IPS-20b (cell line): Measurements from ENCODE around the gene ZNF708.
A peak's percentile ranks its signal among the peaks of the same experiment; 100 is the strongest.
"Not testable (repeated sequence)": the region's sequence is repeated elsewhere in the genome, so short reads cannot be mapped to it uniquely, and the experiment has no call there.

Experiments
- H3K27ac ChIP-seq: one replicate; pipeline ENCODE4 v1.5.1; 2013; ENCODE audit warnings: low read length
- H3K27me3 ChIP-seq: 2 replicates; pipeline ENCODE4 v1.6.1; 2013; ENCODE audit warnings: mild to moderate bottlenecking, low read length, inconsistent platforms; ENCODE audit not compliant: insufficient read depth
- H3K36me3 ChIP-seq: 2 replicates; pipeline ENCODE4 v1.6.1; 2013; ENCODE audit warnings: low read depth, mild to moderate bottlenecking, inconsistent platforms, low read length, moderate library complexity; ENCODE audit not compliant: insufficient read depth
- H3K4me1 ChIP-seq: 2 replicates; pipeline ENCODE4 v1.6.1; 2013; ENCODE audit warnings: mild to moderate bottlenecking, control low read depth, inconsistent platforms, low read length, moderate library complexity; ENCODE audit not compliant: insufficient read depth
- H3K4me3 ChIP-seq: 2 replicates; pipeline ENCODE4 v1.5.1; 2013; ENCODE audit warnings: mild to moderate bottlenecking, low read length, inconsistent platforms
- H3K9ac ChIP-seq: 2 replicates; pipeline ENCODE4 v1.6.1; 2013; ENCODE audit warnings: low read depth, mild to moderate bottlenecking, inconsistent platforms, low read length, moderate library complexity
- H3K9me3 ChIP-seq: 2 replicates; pipeline ENCODE4 v1.6.1; 2013; ENCODE audit warnings: mild to moderate bottlenecking, low read depth, low read length, inconsistent platforms; ENCODE audit not compliant: insufficient read depth

ZNF708 gene

DNA sequence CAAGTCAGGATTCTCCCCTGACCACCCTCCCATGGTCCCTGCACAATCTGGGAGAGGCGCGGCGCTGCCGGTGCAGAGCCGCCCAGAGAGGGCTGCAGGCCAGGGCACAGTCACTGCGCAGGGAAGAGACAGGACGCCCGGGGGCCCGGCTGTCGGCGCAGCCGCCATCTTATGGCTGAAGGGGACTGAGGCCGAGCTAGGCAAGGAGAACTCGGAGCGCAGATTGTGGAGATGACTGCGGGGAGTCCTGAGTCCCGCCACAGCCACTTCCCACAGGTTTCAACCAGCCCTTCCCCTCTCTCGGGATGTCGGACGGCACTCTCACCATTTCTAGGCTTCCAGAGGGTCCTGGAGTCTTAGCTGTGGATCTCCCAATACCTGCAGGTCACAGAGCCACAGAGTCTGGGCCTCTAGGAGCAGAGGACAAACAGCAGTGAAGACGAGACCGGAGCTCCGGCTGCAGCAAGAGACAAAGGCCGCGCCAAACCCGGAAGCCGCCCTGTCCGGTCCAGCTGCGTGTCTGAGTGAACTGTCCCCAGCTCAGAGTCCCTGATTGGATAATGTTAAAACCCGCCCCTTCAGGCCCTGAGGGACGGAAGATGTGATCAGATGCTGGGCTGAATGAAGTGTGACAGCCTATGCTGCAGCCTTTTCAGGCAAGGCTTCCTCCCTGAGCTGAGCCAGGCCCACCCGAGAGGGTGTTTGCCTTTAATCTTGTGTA is at the start of gene ZNF708:
TSS of gene ZNF708 (minus strand) at position 526 of the 721 bp plus-strand sequence. CDS start at position 328, 198 bp downstream.
- H3K36me3 ChIP-seq = peaks cover 22% of the 10 kb centered on the region
- H3K4me1 ChIP-seq = peaks cover 3% of the 10 kb centered on the region; the same call in 1 of the 2 replicates
- peak within 1 kb of the TSS; percentile 98 for H3K9ac ChIP-seq
- peak within 1 kb of the TSS; percentile 81 for H3K27ac ChIP-seq
- H3K27me3 ChIP-seq = no peaks in the 10 kb centered on the region
- H3K4me3 ChIP-seq = peak within 1 kb of the TSS; percentile 94
- peaks cover 16% of the 10 kb centered on the region; the same call in 1 of the 2 replicates for H3K9me3 ChIP-seq

GRCh38 chr19:21362291-21362690 is 33.1 kb upstream of the ZNF708 start:
- H3K4me1 ChIP-seq = peaks cover 3% of the 10 kb centered on the region; the same call in 1 of the 2 replicates
- H3K27ac ChIP-seq = no peak overlapping the region
- H3K4me3 ChIP-seq = no peak overlapping the region
- no peaks in the 10 kb centered on the region for H3K27me3 ChIP-seq
- H3K9ac ChIP-seq = no peak overlapping the region
- peaks cover 72% of the 10 kb centered on the region for H3K36me3 ChIP-seq
- no peaks in the 10 kb centered on the region for H3K9me3 ChIP-seq

DNA sequence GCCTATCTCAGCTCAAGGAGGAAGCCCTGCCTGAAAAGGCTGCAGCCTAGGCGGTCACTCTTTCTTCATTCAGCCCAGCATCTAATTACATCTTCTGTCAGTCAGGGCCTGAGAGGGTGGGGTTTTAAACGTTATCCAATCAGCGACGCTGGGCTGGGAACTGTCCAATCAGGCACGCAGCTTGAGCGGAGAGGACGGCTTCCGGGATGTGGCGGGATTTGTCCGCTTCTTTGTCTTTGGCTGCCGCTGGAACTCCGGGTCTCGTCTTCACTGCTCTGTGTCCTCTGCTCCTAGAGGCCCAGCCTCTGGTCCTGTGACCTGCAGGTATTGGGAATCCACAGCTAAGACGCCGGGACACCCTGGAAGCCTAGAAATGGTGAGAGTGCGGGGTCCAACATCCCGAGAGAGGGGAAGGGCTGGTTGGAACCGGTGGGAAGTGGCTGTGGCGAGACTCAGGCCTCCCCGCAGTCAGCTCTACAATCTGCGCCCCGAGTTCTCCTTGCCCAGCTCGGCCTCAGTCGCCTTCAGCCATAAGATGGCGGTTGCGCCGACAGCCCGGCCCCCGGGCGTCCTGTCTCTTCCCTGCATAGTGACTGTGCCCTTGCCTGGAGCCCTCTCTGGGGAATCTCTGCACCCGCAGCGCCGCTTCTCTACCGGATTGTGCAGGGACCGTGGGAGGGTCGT is 29.7 kb upstream of the ZNF708 start, which contains the start of gene ZNF738:
TSS of gene ZNF738 (plus strand) at position 233 of the 684 bp plus-strand sequence. CDS start at position 374, 141 bp downstream.
- H3K9ac ChIP-seq = peak within 1 kb of the TSS; percentile 100
- H3K27me3 ChIP-seq = no peaks in the 10 kb centered on the region
- H3K9me3 ChIP-seq = no peaks in the 10 kb centered on the region
- peaks cover 38% of the 10 kb centered on the region for H3K36me3 ChIP-seq
- H3K4me1 ChIP-seq = peaks cover 3% of the 10 kb centered on the region; the same call in 1 of the 2 replicates
- H3K4me3 ChIP-seq = peak within 1 kb of the TSS; percentile 97
- peak within 1 kb of the TSS; percentile 92 for H3K27ac ChIP-seq

- no peak overlapping the region for H3K9ac ChIP-seq
- H3K27ac ChIP-seq = no peak overlapping the region
Observed at GRCh38 chr19:21352830-21353229, 23.6 kb upstream of the ZNF708 start.

DNA sequence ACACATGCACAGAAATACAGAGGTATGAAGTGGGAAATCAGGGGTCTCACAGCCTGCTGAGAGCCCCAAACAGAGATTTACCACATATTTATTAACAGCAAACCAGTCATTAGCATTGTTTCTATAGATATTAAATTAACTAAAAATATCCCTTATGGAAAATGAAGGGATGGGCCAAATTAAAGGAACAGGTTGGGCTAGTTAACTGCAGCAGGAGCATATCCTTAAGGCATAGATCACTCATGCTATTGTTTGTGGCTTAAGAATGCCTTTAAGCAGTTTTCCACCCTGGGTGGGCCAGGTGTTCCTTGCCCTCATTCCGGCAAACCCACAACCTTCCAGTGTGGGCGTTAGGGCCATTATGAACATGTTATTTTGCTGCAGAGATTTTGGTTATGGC is 15.6 kb upstream of the ZNF708 start:
- H3K27ac ChIP-seq = not testable (repeated sequence)

More at GRCh38 chr19:21352830-21353229, 23.6 kb upstream of the ZNF708 start:
- no peaks in the 10 kb centered on the region for H3K4me1 ChIP-seq
- H3K4me3 ChIP-seq = no peak overlapping the region
- H3K9me3 ChIP-seq = 0 out of 2 replicates have a peak, but pooled peaks cover 5% of the 10 kb centered on the region
- no peaks in the 10 kb centered on the region for H3K36me3 ChIP-seq
- H3K27me3 ChIP-seq = no peaks in the 10 kb centered on the region

GRCh38 chr19:21335721-21336120 is 6.5 kb upstream of the ZNF708 start:
- no peaks in the 10 kb centered on the region for H3K4me1 ChIP-seq

More for the DNA sequence above, 15.6 kb upstream of the ZNF708 start:
- H3K9me3 ChIP-seq, H3K27me3 ChIP-seq, H3K36me3 ChIP-seq, H3K9ac ChIP-seq, H3K4me3 ChIP-seq, H3K4me1 ChIP-seq: not testable (repeated sequence)

GRCh38 chr19:21328406-21328805 is 804 bp downstream of the ZNF708 start:
- peaks cover 8% of the 10 kb centered on the region; the same call in 1 of the 2 replicates for H3K4me1 ChIP-seq
- peak overlapping the region; percentile 94 for H3K4me3 ChIP-seq
- H3K27ac ChIP-seq = peak overlapping the region; percentile 81
- no peaks in the 10 kb centered on the region for H3K27me3 ChIP-seq
- peaks cover 13% of the 10 kb centered on the region; the same call in 1 of the 2 replicates for H3K9me3 ChIP-seq
- peaks cover 22% of the 10 kb centered on the region for H3K36me3 ChIP-seq
- H3K9ac ChIP-seq = peak overlapping the region; percentile 98

More at GRCh38 chr19:21335721-21336120, 6.5 kb upstream of the ZNF708 start:
- Histone ChIP-seq H3K9me3 (peaks cover 47% of the 10 kb centered on the region), H3K36me3 (no peaks in the 10 kb centered on the region), H3K4me3 (no peak overlapping the region), H3K9ac (no peak overlapping the region), H3K27ac (no peak overlapping the region), H3K27me3 (no peaks in the 10 kb centered on the region)

DNA sequence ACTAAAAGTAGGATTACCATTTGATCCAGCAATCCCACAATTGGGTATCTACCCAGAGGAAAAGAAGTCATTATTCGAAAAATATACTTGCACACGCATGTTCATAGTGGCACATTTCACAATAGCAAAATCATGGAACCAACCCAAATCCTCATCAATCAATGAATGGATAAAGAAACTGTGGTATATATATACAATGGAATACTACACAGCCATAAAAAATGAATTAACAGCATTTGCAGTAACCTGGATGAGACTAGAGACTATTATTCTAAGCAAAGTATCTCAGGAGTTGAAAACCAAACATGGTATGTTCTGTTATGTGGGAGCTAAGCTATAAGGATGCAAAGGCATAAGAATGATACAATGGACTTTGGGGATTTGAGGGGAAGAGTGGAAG is 3.0 kb downstream of the ZNF708 start:
- Histone ChIP-seq H3K4me3 (no peak overlapping the region), H3K27ac (no peak overlapping the region), H3K9me3 (peaks cover 8% of the 10 kb centered on the region; the same call in 1 of the 2 replicates), H3K27me3 (no peaks in the 10 kb centered on the region), H3K36me3 (peaks cover 22% of the 10 kb centered on the region), H3K4me1 (peaks cover 18% of the 10 kb centered on the region; the same call in 1 of the 2 replicates), H3K9ac (no peak overlapping the region)

DNA sequence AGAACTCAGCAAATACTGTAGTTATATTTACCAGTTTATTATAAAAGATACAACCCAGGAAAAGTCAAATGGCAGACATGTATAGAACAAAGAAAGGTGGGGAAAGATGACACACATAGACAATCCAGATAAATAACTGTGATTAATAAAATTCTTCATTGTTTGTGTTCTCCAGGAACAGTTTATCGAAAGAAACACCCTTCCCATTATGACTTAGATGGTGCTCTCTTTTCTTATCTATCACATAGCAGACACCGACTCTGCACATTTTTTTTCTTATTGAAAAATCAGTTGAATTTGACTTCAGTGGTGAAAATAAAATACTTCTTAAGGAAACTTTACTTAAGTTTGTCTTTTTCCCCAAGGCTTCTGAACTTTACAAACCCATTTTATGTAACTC is 6.2 kb downstream of the ZNF708 start:
- Histone ChIP-seq H3K4me1 (peaks cover 15% of the 10 kb centered on the region; the same call in 1 of the 2 replicates), H3K9me3 (peaks cover 8% of the 10 kb centered on the region; the same call in 1 of the 2 replicates), H3K9ac (peak overlapping the region; percentile 36; the same call in 1 of the 2 replicates), H3K27ac (no peak overlapping the region), H3K27me3 (no peaks in the 10 kb centered on the region), H3K36me3 (peaks cover 26% of the 10 kb centered on the region), H3K4me3 (no peak overlapping the region)

- no peak overlapping the region; the same call in 1 of the 2 replicates for H3K9ac ChIP-seq
- no peaks in the 10 kb centered on the region for H3K27me3 ChIP-seq
- H3K9me3 ChIP-seq = peaks cover 8% of the 10 kb centered on the region; the same call in 1 of the 2 replicates
- H3K4me1 ChIP-seq = peaks cover 14% of the 10 kb centered on the region; the same call in 1 of the 2 replicates
- peaks cover 22% of the 10 kb centered on the region for H3K36me3 ChIP-seq
- no peak overlapping the region for H3K4me3 ChIP-seq
- H3K27ac ChIP-seq = no peak overlapping the region
Observed at GRCh38 chr19:21322528-21322927, 6.7 kb downstream of the ZNF708 start.

DNA sequence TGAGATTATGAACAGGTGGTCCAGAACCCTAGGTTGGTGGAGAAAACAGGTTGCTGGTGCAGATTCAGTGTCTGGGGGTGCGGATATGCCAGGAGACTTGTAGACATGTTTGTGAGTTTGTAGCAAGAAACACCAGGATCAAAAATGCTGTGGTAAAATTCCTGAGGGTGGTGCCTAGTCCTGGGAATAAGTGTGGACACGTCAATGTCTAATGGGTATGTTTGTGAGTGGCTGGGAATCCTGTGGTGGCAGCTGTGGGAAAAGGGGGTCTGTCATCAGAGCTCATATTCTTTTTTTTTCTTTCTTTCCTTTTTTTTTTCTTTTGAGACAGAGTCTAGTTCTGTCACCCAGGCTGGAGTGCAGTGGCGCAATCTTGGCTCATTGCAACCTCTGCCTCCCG is 7.2 kb downstream of the ZNF708 start:
- H3K4me1 ChIP-seq = peaks cover 14% of the 10 kb centered on the region; the same call in 1 of the 2 replicates
- no peak overlapping the region for H3K4me3 ChIP-seq
- no peak overlapping the region for H3K27ac ChIP-seq
- H3K9ac ChIP-seq = no peak overlapping the region
- peaks cover 18% of the 10 kb centered on the region for H3K36me3 ChIP-seq
- peaks cover 8% of the 10 kb centered on the region; the same call in 1 of the 2 replicates for H3K9me3 ChIP-seq
- no peaks in the 10 kb centered on the region for H3K27me3 ChIP-seq
